Stimulated activated CD8-positive, alpha-beta memory T cell treated with anti-CD3 and anti-CD28 coated beads, Interleukin-4, amount 100 ng/mL, for 24 hours (primary cell): Measurements from ENCODE around the gene HLA-DPB1.
"Not testable (repeated sequence)": the region's sequence is repeated elsewhere in the genome, so short reads cannot be mapped to it uniquely, and the experiment has no call there.

ENCODE experiments used
- DNase-seq: peaks from one replicate; pipeline ENCODE4 v3.0.0-alpha.2; 2020; ENCODE audit warnings: low read depth

HLA-DPB1 gene

DNA sequence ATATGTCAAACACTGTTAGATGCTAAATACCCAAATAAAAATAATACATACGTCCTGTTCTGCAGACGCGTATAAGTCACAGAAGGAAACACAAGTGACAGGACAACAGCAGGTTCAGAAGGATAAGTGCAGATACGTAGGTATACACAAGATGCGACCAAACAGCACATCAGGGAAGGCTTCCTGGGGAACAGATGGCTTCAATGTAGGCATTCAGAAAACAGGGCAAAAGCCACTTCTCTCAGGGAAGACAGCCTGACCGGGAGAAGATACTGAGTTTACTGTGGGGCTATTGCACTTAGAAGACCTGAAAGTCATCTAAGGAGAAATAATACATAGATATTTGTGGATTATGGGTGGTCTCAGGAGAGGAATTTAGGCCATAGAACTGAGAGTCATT is 4.2 kb upstream of the HLA-DPB1 start:
- no peak for DNase-seq

DNA sequence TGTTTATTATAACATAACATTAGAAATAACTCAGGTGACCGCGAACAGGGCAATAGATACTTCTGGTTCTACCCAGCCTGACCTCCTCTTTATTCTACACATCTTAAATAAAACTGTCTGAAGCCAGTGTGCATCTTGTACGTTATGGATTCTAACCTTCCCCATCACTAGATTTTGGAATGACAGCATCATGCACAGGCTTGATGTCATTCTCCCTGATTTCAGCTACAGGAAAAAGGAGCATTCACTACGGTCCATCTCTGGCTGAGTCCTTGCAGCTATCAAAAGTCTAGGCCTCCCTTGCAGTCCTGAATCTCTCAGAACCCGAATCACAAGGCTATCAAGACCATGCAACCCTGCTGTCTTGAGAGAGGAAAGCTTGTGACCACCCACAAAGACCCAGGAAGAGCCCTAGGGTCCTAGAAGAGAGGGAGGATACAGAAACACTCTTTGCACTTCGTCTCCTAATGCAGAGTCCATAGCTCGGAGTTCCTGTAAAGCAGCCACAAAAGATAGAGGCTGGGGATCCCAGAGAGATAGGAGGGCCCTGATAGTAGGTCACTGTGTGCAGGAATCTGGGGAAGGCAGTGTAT is 3.2 kb upstream of the HLA-DPB1 start:
- DNase-seq: no peak

DNA sequence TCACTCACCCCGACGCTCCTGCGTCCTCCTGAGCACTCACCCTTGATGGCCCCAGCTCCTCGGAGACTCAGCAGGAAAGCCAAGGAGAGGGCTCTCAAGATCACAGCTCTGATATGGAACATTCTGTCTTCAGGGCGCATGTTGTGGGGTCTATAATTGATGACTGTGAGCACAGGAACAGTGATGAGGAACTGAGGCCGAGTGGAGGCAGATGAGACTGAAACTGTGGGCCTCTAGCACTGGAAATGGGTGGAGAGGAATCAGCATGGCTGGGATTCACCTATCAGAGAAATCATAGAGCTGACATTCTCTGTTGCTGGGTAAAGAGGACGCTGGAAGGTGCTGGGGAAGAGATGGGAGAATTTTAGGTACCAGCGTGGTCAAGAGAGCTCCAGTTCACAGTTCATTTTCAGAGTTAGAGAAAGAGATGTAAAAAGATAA is 2.3 kb upstream of the HLA-DPB1 start, which contains the start of gene HLA-DPA1:
TSS of gene HLA-DPA1 (minus strand) at position 219 of the 441 bp plus-strand sequence.
- no peak for DNase-seq

DNA sequence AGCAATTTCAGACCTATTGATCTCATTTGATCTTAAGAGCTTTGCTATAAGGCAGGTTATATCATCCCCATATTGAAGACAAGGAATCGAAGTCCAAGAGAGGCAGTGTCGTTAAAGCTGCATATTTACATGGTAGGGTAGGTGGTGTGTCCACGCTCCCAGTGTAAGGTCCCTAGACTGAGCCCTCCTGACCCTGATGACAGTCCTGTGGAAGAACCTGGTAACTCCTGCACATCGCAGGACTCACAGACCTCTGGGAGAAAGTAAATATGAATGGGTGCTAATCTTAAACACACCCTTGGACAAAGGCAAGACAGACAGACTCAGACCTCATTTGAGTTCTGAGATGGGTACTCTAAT is 602 bp upstream of the HLA-DPB1 start:
- no peak for DNase-seq

DNA sequence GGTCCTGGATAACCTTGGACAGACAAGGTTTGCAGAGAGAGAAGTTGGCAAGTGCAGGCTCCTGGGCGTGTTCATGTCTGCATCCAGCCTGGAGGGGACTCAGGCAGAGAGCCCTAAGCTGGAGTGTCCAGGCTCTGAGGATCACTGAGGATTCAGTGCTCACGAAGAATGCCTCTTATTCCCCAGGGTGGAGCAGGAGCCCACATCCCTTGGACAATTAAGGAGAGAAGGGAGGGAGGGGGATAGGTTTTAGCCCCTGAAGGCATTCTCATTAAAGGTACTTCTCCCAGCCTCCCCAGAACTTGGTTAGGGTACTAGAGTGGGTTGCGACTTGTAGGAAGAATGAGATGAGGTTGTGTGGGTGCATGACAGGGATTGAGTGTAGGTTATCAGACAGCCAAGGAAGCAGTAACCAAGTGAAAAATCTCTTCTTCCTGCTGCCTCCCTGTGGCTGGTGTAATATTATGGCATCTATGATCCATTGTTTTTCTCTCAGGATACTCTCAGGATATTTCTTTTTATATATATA is 680 bp downstream of the HLA-DPB1 start:
- DNase-seq: no peak

DNA sequence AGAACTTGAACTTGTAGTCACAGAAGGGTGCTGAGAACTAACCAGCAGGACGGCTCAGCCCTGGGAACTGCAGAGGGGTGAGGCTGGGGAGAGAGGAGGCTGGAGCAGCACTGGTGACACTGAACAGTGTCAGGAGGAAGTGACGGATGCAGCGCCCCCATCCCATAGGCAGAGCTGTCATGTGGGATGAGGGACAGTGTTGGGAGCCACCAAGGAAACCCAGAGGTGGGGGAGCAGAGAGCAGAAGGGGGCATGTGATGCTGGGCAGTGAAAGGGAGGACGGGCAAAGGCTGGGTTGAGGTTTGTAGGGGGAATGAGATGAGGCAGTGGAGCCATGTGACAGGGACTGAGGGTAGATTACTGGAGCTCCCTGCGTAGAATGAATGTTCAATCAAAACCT is 2.1 kb downstream of the HLA-DPB1 start:
- no peak for DNase-seq

DNA sequence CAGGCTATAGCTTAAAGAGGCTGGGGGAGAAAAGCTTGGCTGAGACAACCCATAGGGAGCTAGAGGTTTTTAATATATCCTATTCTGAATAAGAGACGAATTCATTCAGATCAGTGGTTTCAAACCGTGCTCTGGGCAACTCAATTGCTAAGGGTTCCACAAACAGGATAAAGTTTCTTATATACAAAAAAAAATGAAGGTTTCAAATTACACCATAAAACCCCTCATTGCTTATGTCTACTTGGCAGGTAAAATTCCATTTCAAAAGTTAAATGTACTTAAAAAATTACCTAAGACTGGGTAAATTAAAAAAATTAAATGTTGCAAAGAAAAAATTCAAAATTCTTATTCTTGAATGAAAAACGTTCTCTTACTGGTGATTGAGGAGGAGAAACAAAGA is 2.7 kb downstream of the HLA-DPB1 start:
- DNase-seq: no peak

DNA sequence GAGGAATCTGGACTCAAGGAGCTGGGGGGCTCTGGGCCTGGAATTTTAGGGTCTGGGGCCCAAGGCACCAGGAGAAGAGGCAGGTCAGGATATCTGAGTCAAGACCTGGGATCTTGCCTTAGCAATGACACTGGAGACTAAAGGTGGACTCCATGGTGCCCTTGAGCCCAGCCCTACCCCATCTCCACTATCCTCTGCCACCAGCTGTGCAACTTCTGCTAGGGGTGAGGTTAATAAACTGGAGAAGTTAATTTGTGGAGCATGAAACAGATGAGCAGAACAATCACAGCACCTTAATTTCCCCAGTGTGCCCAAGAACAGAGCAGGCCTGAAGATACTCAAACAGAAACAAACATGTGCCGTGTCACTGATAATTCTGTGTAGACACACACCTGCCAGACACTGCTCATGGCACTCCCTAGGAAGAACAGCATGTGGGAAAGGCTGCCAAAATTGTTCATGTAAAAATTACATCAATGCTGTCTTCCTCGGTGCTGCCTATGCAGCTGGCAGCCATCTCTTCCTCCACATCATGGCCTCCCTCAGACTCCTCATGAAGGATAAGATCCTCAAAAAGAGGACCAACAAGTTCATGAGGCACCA is 3.2 kb downstream of the HLA-DPB1 start:
- no peak for DNase-seq

DNA sequence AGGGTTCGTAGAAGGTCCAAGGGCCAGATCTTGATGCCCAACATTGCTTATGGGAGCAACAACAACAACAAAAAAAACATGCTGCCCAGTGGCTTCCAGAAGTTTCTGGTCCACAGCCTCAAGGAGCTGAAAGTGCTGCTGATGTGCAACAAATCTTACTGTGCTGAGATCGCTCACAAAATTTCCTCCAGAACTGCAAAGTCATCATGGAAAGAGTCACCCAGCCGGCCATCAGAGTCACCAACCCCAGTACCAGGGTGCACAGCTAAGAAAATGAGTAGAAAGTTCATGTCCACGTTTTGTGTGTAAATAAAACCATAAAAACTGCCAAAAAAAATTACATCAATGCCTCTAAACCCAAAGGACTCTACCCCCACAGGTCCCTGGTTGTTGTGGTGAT is 3.8 kb downstream of the HLA-DPB1 start:
- DNase-seq: no peak

DNA sequence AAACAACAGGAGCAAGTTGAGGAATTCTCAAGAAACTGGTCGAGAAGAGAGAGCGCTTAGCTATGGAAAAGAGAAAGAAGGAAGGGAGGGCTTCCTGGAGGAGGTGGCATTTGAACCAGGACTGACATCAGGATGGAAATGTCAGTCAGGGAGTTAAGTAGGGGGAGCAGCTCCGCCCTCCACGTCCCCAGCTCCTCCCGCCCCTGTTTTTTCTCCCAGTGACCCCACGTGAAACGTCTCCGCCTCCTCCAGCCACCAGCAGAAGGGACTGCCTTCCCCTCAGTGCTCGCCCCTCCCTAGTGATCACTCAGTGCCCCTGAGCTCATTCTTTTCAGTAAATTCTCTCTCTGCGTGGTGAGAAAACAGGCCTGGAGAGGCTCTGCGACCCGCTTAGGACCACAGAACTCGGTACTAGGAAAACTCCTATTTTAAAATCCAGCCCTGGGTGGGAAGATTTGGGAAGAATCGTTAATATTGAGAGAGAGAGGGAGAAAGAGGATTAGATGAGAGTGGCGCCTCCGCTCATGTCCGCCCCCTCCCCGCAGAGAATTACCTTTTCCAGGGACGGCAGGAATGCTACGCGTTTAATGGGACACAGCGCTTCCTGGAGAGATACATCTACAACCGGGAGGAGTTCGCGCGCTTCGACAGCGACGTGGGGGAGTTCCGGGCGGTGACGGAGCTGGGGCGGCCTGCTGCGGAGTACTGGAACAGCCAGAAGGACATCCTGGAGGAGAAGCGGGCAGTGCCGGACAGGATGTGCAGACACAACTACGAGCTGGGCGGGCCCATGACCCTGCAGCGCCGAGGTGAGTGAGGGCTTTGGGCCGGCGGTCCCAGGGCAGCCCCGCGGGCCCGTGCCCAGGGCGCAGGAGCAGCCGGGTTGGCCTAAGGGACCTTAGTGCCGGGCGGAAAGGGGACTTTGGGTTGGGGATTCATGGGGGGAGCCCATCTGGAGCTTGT is 4.6 kb downstream of the HLA-DPB1 start:
- DNase-seq: no peak

DNA sequence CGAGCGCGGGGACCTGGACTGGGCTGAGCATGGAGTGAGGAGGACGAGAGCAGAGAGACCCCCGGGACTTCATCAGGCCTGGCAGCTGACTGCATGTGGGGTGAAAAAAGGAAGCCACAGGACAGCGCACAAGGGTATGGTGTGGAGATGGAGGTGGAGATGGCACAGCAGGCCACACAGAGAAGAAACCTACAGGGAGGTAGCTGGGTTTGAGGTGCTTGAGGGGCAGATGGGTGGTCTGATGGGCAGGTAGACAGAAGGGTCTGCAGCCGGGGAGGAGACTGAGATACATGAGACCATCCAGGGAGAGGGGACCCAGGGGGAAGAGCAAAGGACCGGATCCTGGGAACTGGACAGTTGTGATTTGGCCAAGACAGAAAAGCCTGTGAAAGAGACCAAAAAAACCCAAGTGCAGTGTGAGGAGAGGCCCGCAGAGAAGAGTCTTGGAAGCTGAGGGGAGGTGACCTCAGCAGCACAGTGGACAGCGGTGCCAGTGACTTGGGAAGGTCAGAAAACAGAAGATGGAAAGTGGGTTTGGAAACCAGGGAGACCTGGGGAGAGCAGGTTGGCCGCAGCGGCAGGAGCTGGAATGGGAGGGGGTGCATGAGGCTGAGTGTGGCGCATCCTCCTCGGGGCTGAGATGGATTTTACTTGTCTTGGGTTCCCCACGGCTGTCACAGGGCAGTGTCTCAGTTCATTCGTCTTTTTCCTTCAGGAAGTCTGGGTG is 5.5 kb downstream of the HLA-DPB1 start:
- no peak for DNase-seq

DNA sequence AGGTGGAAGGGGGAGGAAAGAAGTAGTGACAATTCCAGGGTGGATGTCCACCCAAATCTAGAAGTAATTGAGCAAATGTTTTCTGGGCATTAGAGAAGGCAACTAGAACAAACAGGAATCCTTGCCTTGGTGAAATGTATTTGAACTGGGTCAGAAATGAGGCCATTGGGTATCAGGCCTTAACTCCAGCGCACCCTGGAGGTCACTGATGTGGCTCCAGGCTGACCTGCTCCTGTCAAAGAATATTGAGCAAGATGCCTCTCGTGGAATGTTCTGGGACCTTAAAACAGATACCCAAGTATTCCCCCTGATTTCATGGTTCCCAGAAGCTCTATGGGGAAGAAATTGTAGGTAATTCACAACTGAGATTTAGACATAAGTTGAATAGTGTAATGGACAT is 6.9 kb downstream of the HLA-DPB1 start:
- DNase-seq: no peak

DNA sequence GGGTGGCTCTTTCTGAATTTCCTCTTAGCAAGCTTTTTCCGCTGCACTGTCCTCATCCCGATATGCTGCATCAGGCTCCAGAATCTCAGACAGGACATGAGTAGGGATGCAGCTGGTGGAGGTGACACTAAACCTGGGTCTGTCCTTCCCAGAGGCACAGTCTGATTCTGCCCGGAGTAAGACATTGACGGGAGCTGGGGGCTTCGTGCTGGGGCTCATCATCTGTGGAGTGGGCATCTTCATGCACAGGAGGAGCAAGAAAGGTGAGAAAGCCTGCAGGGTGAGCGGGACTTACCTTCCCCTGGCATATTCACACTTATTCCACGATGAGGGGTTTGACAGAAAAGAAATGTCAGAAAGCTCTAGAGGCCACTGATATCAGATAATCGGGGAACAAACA is 9.8 kb downstream of the HLA-DPB1 start:
- no peak for DNase-seq

DNA sequence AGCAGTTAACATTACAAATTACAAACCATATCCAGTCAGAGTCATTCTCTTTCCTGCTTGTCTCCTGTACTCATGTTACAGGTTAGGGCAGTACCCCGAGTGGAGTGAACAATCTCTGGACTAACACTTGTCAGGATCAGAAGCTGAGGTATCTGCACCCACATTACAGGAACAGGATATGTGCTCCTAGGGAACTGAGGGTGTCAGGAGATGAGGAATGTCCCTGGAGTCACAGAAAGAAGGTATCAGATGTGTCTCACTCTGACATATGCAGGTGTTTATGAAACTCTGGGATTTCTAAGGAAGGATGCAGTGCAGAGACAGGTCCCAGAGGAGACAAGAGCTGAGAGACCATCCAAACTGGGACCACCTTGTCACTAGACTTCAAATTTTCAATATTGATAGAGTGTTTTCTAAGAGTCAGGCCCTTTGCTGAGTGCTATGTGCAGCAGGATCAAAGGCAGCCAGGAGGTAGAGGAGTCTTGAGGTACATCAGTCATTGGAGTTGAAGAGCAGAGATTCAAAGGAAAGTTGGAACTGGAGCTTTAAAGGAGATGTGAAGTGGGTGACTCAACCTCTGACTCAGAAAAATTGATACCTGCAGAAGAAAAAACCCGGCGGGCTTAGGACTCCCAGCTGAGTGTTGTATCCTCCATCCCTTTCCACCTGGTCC is 12.6 kb downstream of the HLA-DPB1 start:
- DNase-seq: no peak

DNA sequence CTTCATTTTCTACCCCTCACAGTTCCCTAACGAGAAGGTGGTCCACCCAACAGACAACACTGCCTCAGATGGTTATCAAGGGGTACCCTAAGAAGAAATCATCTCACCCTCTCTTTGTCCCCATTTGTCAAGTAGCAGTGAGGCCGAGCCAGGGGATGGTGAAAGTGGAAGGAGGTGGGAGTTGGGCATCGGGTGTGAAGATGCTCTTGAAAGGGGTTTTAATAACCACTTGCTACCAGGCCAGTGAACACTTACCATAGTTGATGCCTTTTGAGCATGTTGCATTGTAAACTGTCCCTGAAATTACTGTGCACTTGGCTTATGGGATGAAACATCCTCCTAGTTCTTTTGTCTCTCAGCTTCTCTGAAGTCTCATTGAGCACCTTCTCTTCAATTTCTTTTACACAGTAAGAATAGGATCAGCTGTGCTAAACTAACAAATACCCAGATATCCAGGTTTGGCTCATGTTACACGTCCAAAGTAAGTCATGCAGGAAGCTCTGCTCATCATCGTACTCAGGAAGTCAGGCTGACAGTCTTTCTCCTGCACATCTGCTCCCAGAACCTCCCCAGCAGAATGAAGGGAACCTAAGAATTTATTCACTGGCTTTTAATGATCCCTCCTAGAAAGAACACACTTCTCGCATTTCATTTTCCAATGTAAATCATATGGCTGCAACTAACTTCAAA is 13.3 kb downstream of the HLA-DPB1 start:
- no peak for DNase-seq

DNA sequence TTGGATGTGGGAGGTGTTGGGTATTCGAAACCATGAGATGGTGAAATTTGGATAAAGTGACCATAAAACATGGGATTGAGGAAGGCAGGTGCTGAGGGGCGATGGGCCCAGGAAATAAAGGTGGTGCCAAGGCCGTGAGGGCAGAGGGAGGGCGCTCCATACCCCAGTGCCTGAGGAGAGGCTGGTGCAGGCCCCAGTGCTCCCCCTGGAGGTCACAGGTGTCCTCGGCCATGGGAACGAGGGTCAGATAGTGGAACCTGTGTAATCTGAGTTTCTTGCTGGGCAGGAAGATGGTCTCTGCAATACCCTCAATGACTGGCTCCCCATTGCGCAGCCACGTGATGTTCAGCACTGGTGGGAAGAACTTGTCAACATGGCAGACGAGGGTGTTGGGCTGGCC is 16.2 kb downstream of the HLA-DPB1 start:
- peak; percentile 42 for DNase-seq

DNA sequence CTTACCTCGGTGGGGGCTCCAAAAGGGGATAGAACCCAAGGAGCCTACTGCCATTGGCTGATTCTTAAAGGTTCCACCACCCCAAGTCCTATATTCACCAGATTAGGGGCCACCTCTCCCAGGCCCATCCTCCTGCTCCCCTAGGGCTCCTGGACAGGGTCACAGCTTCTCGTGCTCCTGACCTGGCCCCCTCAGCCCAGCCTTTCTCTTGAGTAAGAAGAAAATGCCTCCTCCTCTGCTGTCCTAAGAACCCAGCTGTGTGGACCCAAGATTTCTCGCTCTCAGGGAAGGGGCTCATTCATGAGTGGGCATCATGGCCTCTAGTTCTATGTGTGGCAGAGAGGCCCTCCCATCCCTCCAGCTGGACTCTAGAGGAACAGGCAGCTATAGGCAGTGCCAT is 16.6 kb downstream of the HLA-DPB1 start:
- no peak for DNase-seq

DNA sequence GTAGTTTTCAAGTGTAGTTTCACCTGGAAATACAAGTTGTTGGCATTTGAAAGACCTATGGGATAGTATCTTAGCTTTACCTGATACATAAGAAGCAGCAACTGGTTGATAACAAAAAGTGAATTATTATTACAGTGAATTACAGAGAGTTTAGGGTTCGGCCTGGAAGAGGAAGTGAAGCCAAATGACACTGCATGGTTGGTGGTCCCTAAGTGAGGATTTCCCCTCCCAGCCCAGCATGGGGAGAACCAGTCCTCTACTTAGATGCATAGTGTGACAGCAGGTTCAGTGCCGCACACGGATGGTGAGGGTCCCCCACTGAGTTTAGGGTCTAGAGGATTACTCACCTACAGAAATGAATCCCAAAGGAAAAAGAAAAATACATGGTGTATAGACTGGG is 18.1 kb downstream of the HLA-DPB1 start:
- DNase-seq: no peak

DNA sequence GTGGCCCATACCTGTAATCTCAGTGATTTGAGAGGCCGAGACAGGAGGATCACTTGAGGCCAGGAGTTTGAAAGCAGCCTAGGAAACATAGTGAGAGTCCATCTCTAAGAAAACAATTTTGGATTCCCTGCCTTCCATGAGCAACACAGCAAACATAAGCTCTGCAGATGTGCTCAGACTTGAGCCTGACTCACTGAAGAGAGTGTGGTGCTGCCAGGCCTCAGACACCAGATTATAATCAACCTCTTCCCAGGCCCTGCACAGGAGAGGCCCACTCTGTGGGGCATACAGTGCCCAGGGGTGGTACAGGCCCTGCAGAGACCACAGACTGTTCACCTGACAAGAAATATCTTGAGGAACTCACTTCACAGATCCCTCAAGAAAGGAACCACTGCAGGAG is 19.9 kb downstream of the HLA-DPB1 start:
- no peak for DNase-seq

DNA sequence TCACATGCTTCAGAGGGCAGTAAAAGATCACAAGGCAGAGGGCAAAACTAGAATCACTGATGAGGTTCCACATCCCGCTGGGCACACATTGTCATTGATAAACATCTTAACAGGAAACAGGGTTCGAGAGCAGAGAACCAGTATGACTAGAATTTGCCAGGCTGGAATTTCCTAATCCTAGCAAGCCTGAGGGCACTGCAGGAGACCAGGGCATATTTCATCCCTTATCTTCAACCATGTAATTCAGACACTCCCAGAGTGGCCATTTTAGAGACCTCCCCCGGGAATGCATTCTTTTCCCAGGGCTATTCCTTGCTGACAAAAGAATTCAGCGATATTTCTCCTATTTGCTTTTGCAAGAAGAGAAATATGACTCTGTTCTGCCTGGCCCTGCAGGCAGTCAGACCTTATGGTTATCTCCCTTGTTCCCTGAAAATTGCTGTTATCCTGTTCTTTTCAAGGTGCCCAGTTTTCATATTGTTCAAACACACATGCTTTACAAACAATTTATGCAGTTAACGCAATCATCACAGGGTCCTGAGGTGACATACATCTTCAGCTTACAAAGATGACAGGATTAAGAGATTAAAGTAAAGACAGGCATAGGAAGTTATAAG is 25.4 kb downstream of the HLA-DPB1 start:
- DNase-seq: not testable (repeated sequence)

DNA sequence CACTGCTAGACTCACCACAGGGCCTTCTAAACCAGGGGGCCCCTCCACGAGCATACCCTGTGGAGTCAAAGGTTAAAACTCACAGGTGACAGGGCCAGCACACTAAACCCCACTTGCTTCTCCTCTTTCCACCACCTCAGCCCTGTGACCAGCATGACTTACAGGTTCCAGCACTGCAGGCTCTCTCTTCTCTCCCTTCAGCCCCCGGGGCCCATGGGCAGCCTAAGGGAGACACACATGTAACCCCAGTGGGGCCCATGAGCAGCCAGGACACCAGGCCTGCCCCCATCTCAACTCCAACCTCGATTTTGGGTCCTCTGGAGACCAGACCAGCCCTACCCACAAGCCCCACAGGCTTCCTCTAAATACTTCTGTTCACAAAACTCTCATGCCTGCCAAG is 28.0 kb downstream of the HLA-DPB1 start:
- no peak for DNase-seq
